Peyer's patch (tissue), 4 donors: ENCODE measurements around the gene ZNF490.

ENCODE experiments used
- POLR2A ChIP-seq, 2 donors: fragments of 450-650 bp; IDR thresholded peaks; one replicate each; pipeline ENCODE4 v1.5.1; 2017; ENCODE audit warnings: antibody characterized with exemption in 2 of 2, mild to moderate bottlenecking in 2 of 2, moderate library complexity in 2 of 2
- TF ChIP-seq, protein P1 (sequence below), 6 experiments: fragments of 450-650 bp in 4 of 6; fragments of 200-600 bp in 2 of 6; sonication (generic) in 1 of 6; IDR thresholded peaks; one replicate each; pipeline ENCODE4 v1.5.1; 2017 to 2019; ENCODE audit warnings: antibody characterized with exemption in 6 of 6, mild to moderate bottlenecking in 3 of 6, moderate library complexity in 1 of 6

DNA sequence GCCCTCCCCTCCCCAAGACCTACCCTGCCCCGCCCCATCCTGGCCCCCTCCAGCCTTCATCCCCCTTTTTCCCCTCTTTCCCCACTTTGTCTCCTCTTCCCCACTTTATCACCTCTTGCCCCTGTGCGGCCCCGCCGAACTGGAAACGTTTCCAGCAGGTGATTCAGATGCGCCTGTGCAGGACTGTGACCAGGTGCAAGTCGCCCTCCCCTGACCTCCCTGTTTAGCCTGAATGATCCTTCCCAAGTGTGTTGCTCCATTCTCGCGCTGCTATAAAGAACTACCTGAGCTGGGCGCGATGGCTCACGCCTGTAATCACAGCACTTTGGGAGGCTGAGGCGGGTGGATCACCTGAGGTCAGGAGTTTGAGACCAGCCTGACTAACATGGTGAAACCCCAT, 26.0 kb upstream of the ZNF490 start:
- TF ChIP-seq, protein P1, sequence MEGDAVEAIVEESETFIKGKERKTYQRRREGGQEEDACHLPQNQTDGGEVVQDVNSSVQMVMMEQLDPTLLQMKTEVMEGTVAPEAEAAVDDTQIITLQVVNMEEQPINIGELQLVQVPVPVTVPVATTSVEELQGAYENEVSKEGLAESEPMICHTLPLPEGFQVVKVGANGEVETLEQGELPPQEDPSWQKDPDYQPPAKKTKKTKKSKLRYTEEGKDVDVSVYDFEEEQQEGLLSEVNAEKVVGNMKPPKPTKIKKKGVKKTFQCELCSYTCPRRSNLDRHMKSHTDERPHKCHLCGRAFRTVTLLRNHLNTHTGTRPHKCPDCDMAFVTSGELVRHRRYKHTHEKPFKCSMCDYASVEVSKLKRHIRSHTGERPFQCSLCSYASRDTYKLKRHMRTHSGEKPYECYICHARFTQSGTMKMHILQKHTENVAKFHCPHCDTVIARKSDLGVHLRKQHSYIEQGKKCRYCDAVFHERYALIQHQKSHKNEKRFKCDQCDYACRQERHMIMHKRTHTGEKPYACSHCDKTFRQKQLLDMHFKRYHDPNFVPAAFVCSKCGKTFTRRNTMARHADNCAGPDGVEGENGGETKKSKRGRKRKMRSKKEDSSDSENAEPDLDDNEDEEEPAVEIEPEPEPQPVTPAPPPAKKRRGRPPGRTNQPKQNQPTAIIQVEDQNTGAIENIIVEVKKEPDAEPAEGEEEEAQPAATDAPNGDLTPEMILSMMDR (IDR thresholded peaks at IDR 0.05): no peak
- no peak for TF ChIP-seq POLR2A (IDR thresholded peaks at IDR 0.05)
